IMR-90 (cell line): ENCODE measurements around the gene ZXDA. TPM values are rescaled to one million over a fixed set of nuclear protein-coding genes. Genes with fewer than 3 reads are reported as not detected.

Experiments
- ATAC-seq: fragments of 200-7000 bp; cut with Tn5 transposase; 2 replicates; pipeline ENCODE4 v1.9.1; 2020; ENCODE audit warnings: low read depth, mild to moderate bottlenecking, moderate library complexity
- BruUV-seq: library from RNA; stranded (reverse); fragments of 400-500 nt; replicated peaks from 2 replicates; lab custom pipeline; 2021; lab: Mats Ljungman, UMichigan
- CTCF ChIA-PET: fragments of 300-600 bp; formaldehyde crosslinking; extraction: SDS; loops from one replicate; lab custom pipeline; 2021; ENCODE audit warnings: antibody characterized with exemption; lab: Yijun Ruan, JAX
- POLR2A ChIA-PET: fragments of 300-600 bp; sonication (Branson Sonifier 250); formaldehyde crosslinking; loops from one replicate; lab custom pipeline; 2022; ENCODE audit warnings: antibody characterized with exemption; ENCODE audit not compliant: unreplicated experiment; lab: Charles Lee
- DNase-seq: peaks from one replicate; pipeline ENCODE4 v3.0.0; 2013
- H2AFZ ChIP-seq: replicated peaks from 2 replicates; pipeline ENCODE3; 2013; ENCODE audit warnings: low read length, mild to moderate bottlenecking; ENCODE audit not compliant: poor library complexity
- H2AK5ac ChIP-seq: 2 replicates; pipeline ENCODE4 v1.6.1; 2013; ENCODE audit warnings: low read depth, low read length, inconsistent platforms
- H2AK9ac ChIP-seq: replicated peaks from 2 replicates; pipeline ENCODE3; 2013; ENCODE audit warnings: mild to moderate bottlenecking, low read depth, low read length, moderate library complexity; ENCODE audit not compliant: poor library complexity
- H2BK120ac ChIP-seq: 2 replicates; pipeline ENCODE4 v1.6.1; 2013; ENCODE audit warnings: low read depth, low read length, inconsistent platforms
- H2BK15ac ChIP-seq: 3 replicates; pipeline ENCODE4 v1.6.1; 2013; ENCODE audit warnings: low read depth, low read length, inconsistent platforms
- H2BK20ac ChIP-seq: 2 replicates; pipeline ENCODE4 v1.6.1; 2013; ENCODE audit warnings: low read depth, mild to moderate bottlenecking, inconsistent platforms, low read length, moderate library complexity
- H2BK5ac ChIP-seq: 2 replicates; pipeline ENCODE4 v1.6.1; 2013; ENCODE audit warnings: mild to moderate bottlenecking, low read depth, low read length, inconsistent platforms; ENCODE audit not compliant: poor library complexity, severe bottlenecking
- H3K14ac ChIP-seq: replicated peaks from 2 replicates; pipeline ENCODE4 v1.6.1; 2013; ENCODE audit warnings: low read depth, low read length, inconsistent platforms
- H3K18ac ChIP-seq: 2 replicates; pipeline ENCODE4 v1.6.1; 2013; ENCODE audit warnings: low read depth, low read length, control low read depth
- H3K23ac ChIP-seq: 2 replicates; pipeline ENCODE4 v1.6.1; 2013; ENCODE audit warnings: low read depth, low read length, inconsistent platforms
- H3K27ac ChIP-seq: 2 replicates; pipeline ENCODE4 v1.5.1; 2013; ENCODE audit warnings: mild to moderate bottlenecking, control low read depth, low read length; ENCODE audit not compliant: insufficient read depth
- H3K27me3 ChIP-seq: 2 replicates; pipeline ENCODE4 v1.6.1; 2013; ENCODE audit warnings: low read length; ENCODE audit not compliant: control insufficient read depth, insufficient read depth
- H3K36me3 ChIP-seq: 2 replicates; pipeline ENCODE4 v1.6.1; 2013; ENCODE audit warnings: low read length, mixed read lengths; ENCODE audit not compliant: control insufficient read depth, insufficient read depth
- H3K4ac ChIP-seq: 2 replicates; pipeline ENCODE4 v1.6.1; 2013; ENCODE audit warnings: low read depth, low read length, inconsistent platforms
- H3K4me1 ChIP-seq: 2 replicates; pipeline ENCODE4 v1.6.1; 2013; ENCODE audit warnings: low read length, mixed read lengths; ENCODE audit not compliant: control insufficient read depth, insufficient read depth
- H3K4me2 ChIP-seq: 2 replicates; pipeline ENCODE4 v1.6.1; 2013; ENCODE audit warnings: low read depth, mild to moderate bottlenecking, control low read depth, low read length, moderate library complexity
- H3K4me3 ChIP-seq: 2 replicates; pipeline ENCODE4 v1.5.1; 2013; ENCODE audit warnings: low read depth, mild to moderate bottlenecking, control low read depth, low read length, moderate library complexity; ENCODE audit not compliant: insufficient read depth
- H3K56ac ChIP-seq: 2 replicates; pipeline ENCODE4 v1.6.1; 2013; ENCODE audit warnings: low read length, inconsistent platforms; ENCODE audit not compliant: insufficient read depth; ENCODE audit errors: extremely low read depth
- H3K79me1 ChIP-seq, 2 experiments: 2 replicates each; pipeline ENCODE4 v1.6.1; 2013; ENCODE audit warnings: low read length in 2 of 2, inconsistent platforms in 1 of 2, low read depth in 1 of 2
- H3K9ac ChIP-seq: 2 replicates; pipeline ENCODE4 v1.6.1; 2013; ENCODE audit warnings: low read depth, low read length, control low read depth
- H3K9me1 ChIP-seq: 2 replicates; pipeline ENCODE4 v1.6.1; 2013; ENCODE audit warnings: low read length, inconsistent platforms; ENCODE audit not compliant: insufficient read depth
- H3K9me3 ChIP-seq: 2 replicates; pipeline ENCODE4 v1.6.1; 2013; ENCODE audit warnings: low read length; ENCODE audit not compliant: control insufficient read depth, insufficient read depth
- H4K20me1 ChIP-seq: 2 replicates; pipeline ENCODE4 v1.6.1; 2013; ENCODE audit warnings: low read length, inconsistent platforms; ENCODE audit not compliant: insufficient read depth
- H4K5ac ChIP-seq: 2 replicates; pipeline ENCODE4 v1.6.1; 2013; ENCODE audit warnings: mild to moderate bottlenecking, low read depth, low read length, control low read depth
- H4K8ac ChIP-seq, 2 experiments: 2 replicates each; pipeline ENCODE4 v1.6.1; 2013; ENCODE audit warnings: low read depth in 2 of 2, low read length in 2 of 2, control low read depth in 1 of 2, inconsistent platforms in 1 of 2
- H4K91ac ChIP-seq: 2 replicates; pipeline ENCODE4 v1.6.1; 2013; ENCODE audit warnings: low read depth, low read length, inconsistent platforms; ENCODE audit not compliant: insufficient read depth
- CEBPB ChIP-seq: IDR thresholded peaks from 2 replicates; pipeline ENCODE4 v1.6.1; 2012; ENCODE audit warnings: low read depth, low read length, improper control_type of control experiment
- CHD1 ChIP-seq: IDR thresholded peaks from 2 replicates; pipeline ENCODE4 v1.6.1; 2012; ENCODE audit warnings: low read depth, low read length, improper control_type of control experiment
- FOS ChIP-seq: fragments of 150-350 bp; IDR thresholded peaks from 2 replicates; pipeline ENCODE4 v1.6.1; 2016; ENCODE audit warnings: low read depth, low read length
- MAZ ChIP-seq: IDR thresholded peaks from 2 replicates; pipeline ENCODE4 v1.6.1; 2012; ENCODE audit warnings: low read depth, mild to moderate bottlenecking, low read length, improper control_type of control experiment, moderate library complexity, borderline replicate concordance
- NFE2L2 ChIP-seq: fragments of 150-350 bp; IDR thresholded peaks from 2 replicates; pipeline ENCODE4 v1.6.1; 2016; ENCODE audit warnings: low read depth, mild to moderate bottlenecking, low read length
- RCOR1 ChIP-seq: IDR thresholded peaks from 2 replicates; pipeline ENCODE4 v1.6.1; 2012; ENCODE audit warnings: mild to moderate bottlenecking, low read length, improper control_type of control experiment; ENCODE audit not compliant: insufficient replicate concordance
- SMC3 ChIP-seq: fragments of 150-350 bp; IDR thresholded peaks from 2 replicates; pipeline ENCODE4 v1.6.1; 2016; ENCODE audit warnings: low read depth, mild to moderate bottlenecking, antibody characterized with exemption, low read length, moderate library complexity
- WGBS, 2 experiments: methylation state at CpG; one replicate each; pipeline versions ENCODE4 v1.1.5 to v1.1.7; 2013; ENCODE audit warnings: missing lambda C conversion rate in 2 of 2; ENCODE audit not compliant: insufficient read length in 1 of 2; ENCODE audit errors: extremely low coverage in 2 of 2; 5-methylcytosine and 5-hydroxymethylcytosine counted together
- dilution Hi-C: fragments of 300-500 bp; cut with HindIII; formaldehyde crosslinking; loops from one replicate; pipeline ENCODE4 v1.14.3; 2018; ENCODE audit warnings: low sequenced_read_pairs; ENCODE audit not compliant: unreplicated experiment
- in situ Hi-C: fragments of 300-500 bp; cut with MboI; formaldehyde crosslinking; loops from 3 replicates; pipeline ENCODE4 v1.14.3; 2019; ENCODE audit warnings: low sequenced_read_pairs, inconsistent platforms, mixed read lengths
- intact Hi-C: fragments of 100-400 bp; cut with micrococcal nuclease; formaldehyde crosslinking; loops from 2 replicates; pipeline ENCODE4 v1.10.0; 2022
- polyA plus RNA-seq, 3 experiments: library from polyadenylated mRNA; depleted of rRNA; stranded (reverse); fragments of >200 nt; gene quantifications; 2 replicates each; pipeline ENCODE4 v1.2.3, GENCODE V29; 2012; ENCODE audit warnings: low replicate concordance in 1 of 3
- total RNA-seq: library from RNA; depleted of rRNA; stranded (reverse); fragments of >200 nt; gene quantifications from 2 replicates; pipeline ENCODE4 v1.2.3, GENCODE V29; 2012

Gene ZXDA
- total and polyA plus RNA-seq, 2 of the 4 experiments (the other 2 are of a cell fraction), result 1.0 to 3.4 TPM

- Histone ChIP-seq H3K9me3 (no peaks in the 10 kb centered on the region), H2AFZ (no peak overlapping the region), H2AK9ac (no peak overlapping the region), H3K23ac (no peak overlapping the region), H3K36me3 (no peaks in the 10 kb centered on the region), H4K20me1 (no peaks in the 10 kb centered on the region), H3K4me1 (no peaks in the 10 kb centered on the region), H2BK120ac (no peak overlapping the region), H3K27ac (no peak overlapping the region), H3K9me1 (no peaks in the 10 kb centered on the region), H3K9ac (no peak overlapping the region), H2AK5ac (no peak overlapping the region), H4K91ac (no peak overlapping the region), H3K56ac (no peak overlapping the region), H3K4me3 (no peak overlapping the region), H3K14ac (no peak overlapping the region), H2BK20ac (no peak overlapping the region), H2BK15ac (no peak overlapping the region), H3K4me2 (no peak overlapping the region), H4K5ac (no peak overlapping the region), H3K4ac (no peak overlapping the region), H3K27me3 (no peaks in the 10 kb centered on the region), H2BK5ac (no peak overlapping the region), H3K79me1 (no peaks in the 10 kb centered on the region), H4K8ac (no peak overlapping the region), H3K18ac (no peak overlapping the region)
- WGBS, 2 experiments, result no CpG with 5 or more reads among the region's 2 CpGs
- dilution Hi-C loops (no loop called here), in situ Hi-C loops (loop anchor here (25.0 kb wide), 2 partner anchors 765 to 1090 kb away; partner anchors contain the start of gene SPIN2A), intact Hi-C loops (no loop called here)
- DNase-seq (no peak), ATAC-seq (no peak)
- ChIA-PET POLR2A (no interaction called here), CTCF (no interaction called here)
- no peak for TF ChIP-seq RCOR1
- no peak for TF ChIP-seq FOS
- TF ChIP-seq NFE2L2, result no peak
- no peak for TF ChIP-seq CHD1
- no peak for TF ChIP-seq SMC3
- no peak for TF ChIP-seq MAZ
- TF ChIP-seq CEBPB, result no peak
- BruUV-seq, result no TSS peak
Measured at GRCh38 chrX:57902633-57903032, 7.6 kb downstream of the ZXDA start.
